ENCODE data around the gene LRCH1. TPM values are rescaled to one million over a fixed set of nuclear protein-coding genes. Genes with fewer than 3 reads are reported as not detected.

LRCH1 gene
- total and polyA plus RNA-seq, 2 of the 13 experiments (the other 11 are each of a cell fraction or from before 2014, with no cell fraction given): 4.1 to 12.6 TPM

- TF ChIP-seq CENPT (CRISPR knock-in tag; IDR thresholded peaks at IDR 0.05; ENCODE audit: low read depth) (no peak), PBX2 (CRISPR knock-in tag; IDR thresholded peaks at IDR 0.05) (no peak), FUBP1 (CRISPR knock-in tag; IDR thresholded peaks at IDR 0.05; ENCODE audit: borderline replicate concordance) (0 out of 2 replicates have a peak, but pooled peaks have one; percentile 40), E2F2 (CRISPR knock-in tag; IDR thresholded peaks at IDR 0.05; ENCODE audit: borderline replicate concordance) (no peak), TOE1 (CRISPR knock-in tag; IDR thresholded peaks at IDR 0.05) (no peak), ZHX1 (CRISPR knock-in tag; IDR thresholded peaks at IDR 0.05; ENCODE audit: low read depth) (no peak), PBX3 (CRISPR knock-in tag; IDR thresholded peaks at IDR 0.05; ENCODE audit: borderline replicate concordance) (no peak), REST (IDR thresholded peaks at IDR 0.05; ENCODE audit: borderline replicate concordance in 1 of 2, low read depth in 1 of 2, low read length in 2 of 2) (no peak), ZNF468 (CRISPR knock-in tag; IDR thresholded peaks at IDR 0.05) (no peak), UBTF (CRISPR knock-in tag; IDR thresholded peaks at IDR 0.05) (no peak), SOX5 (CRISPR knock-in tag; IDR thresholded peaks at IDR 0.05; ENCODE audit: borderline replicate concordance) (peak; percentile 77; the same call in 1 of the 2 replicates), FOXA3 (CRISPR knock-in tag; IDR thresholded peaks at IDR 0.05) (peak; percentile 80)
These were observed 55.0 kb downstream of the LRCH1 start (continued) for GRCh38 chr13:46607768-46608564.

Data from HepG2 (cell line).